Osteoblast (primary cell): ENCODE measurements around the gene CD3E. TPM values are rescaled to one million over a fixed set of nuclear protein-coding genes. Genes with fewer than 3 reads are reported as not detected.

Experiments used
- DNase-seq: peaks from one replicate; pipeline ENCODE4 v3.0.0; 2011; ENCODE audit warnings: low spot score, mixed read lengths; ENCODE audit not compliant: insufficient read length; ENCODE audit errors: missing footprints
- H2AFZ ChIP-seq: 2 replicates; pipeline ENCODE4 v1.6.0; 2011; ENCODE audit warnings: mild to moderate bottlenecking, low read length
- H3K27ac ChIP-seq: 2 replicates; pipeline ENCODE4 v1.5.1; 2011; ENCODE audit warnings: mild to moderate bottlenecking, low read depth, low read length, moderate library complexity
- H3K27me3 ChIP-seq: 2 replicates; pipeline ENCODE4 v1.6.0; 2012; ENCODE audit warnings: mild to moderate bottlenecking, control low read depth, inconsistent platforms, low read length, moderate library complexity; ENCODE audit not compliant: insufficient read depth
- H3K36me3 ChIP-seq: 2 replicates; pipeline ENCODE4 v1.5.1; 2011; ENCODE audit warnings: mild to moderate bottlenecking, low read length, control low read depth, moderate library complexity; ENCODE audit not compliant: insufficient read depth
- H3K4me1 ChIP-seq: 2 replicates; pipeline ENCODE4 v1.5.1; 2011; ENCODE audit warnings: mild to moderate bottlenecking, low read length, control low read depth, moderate library complexity; ENCODE audit not compliant: insufficient read depth
- H3K4me2 ChIP-seq: 2 replicates; pipeline ENCODE4 v1.6.0; 2011; ENCODE audit warnings: mild to moderate bottlenecking, low read length; ENCODE audit not compliant: insufficient read depth
- H3K4me3 ChIP-seq: fragments of 200-600 bp; sonication (generic); 3 replicates; pipeline ENCODE4 v1.5.1; 2012; ENCODE audit warnings: mild to moderate bottlenecking, low read length, inconsistent platforms; ENCODE audit not compliant: insufficient read depth
- H3K79me2 ChIP-seq: 2 replicates; pipeline ENCODE4 v1.6.0; 2012; ENCODE audit warnings: mild to moderate bottlenecking, low read length, control low read depth, inconsistent platforms; ENCODE audit not compliant: insufficient read depth
- H3K9me3 ChIP-seq: 2 replicates; pipeline ENCODE4 v1.5.1; 2011; ENCODE audit warnings: low read depth, low read length, control low read depth
- H4K20me1 ChIP-seq: 2 replicates; pipeline ENCODE4 v1.6.0; 2012; ENCODE audit warnings: mild to moderate bottlenecking, low read length, control low read depth; ENCODE audit not compliant: insufficient read depth
- CTCF ChIP-seq: IDR thresholded peaks from 2 replicates; pipeline ENCODE4 v1.5.1; 2011; ENCODE audit warnings: mild to moderate bottlenecking, low read depth, low read length, moderate library complexity; ENCODE audit errors: extremely low read depth
- total RNA-seq: library from RNA; depleted of rRNA; stranded (reverse); fragments of >200 nt; gene quantifications from 2 replicates; pipeline ENCODE4 v1.2.3, GENCODE V29; 2012

Gene CD3E
- total RNA-seq, 1 donor, result not detected

GRCh38 chr11:118313242-118313641 lies 8.7 kb downstream of the CD3E start:
- Histone ChIP-seq H2AFZ (no peak overlapping the region), H4K20me1 (no peaks in the 10 kb centered on the region), H3K79me2 (no peaks in the 10 kb centered on the region), H3K4me2 (no peak overlapping the region), H3K4me3 (no peak overlapping the region), H3K9me3 (no peaks in the 10 kb centered on the region), H3K27me3 (peaks cover 3% of the 10 kb centered on the region), H3K4me1 (peaks cover 3% of the 10 kb centered on the region), H3K27ac (no peak overlapping the region), H3K36me3 (no peaks in the 10 kb centered on the region)
- TF ChIP-seq CTCF, result no peak
- no peak for DNase-seq

GRCh38 chr11:118314988-118315411 lies 10.5 kb downstream of the CD3E start:
- no peak for DNase-seq
- Histone ChIP-seq H4K20me1 (no peaks in the 10 kb centered on the region), H3K4me3 (no peak overlapping the region), H2AFZ (no peak overlapping the region), H3K27me3 (peaks cover 3% of the 10 kb centered on the region), H3K27ac (no peak overlapping the region), H3K9me3 (no peaks in the 10 kb centered on the region), H3K79me2 (no peaks in the 10 kb centered on the region), H3K4me2 (no peak overlapping the region), H3K4me1 (peaks cover 3% of the 10 kb centered on the region), H3K36me3 (no peaks in the 10 kb centered on the region)
- TF ChIP-seq CTCF, result no peak

- no peak overlapping the region for H3K4me2 ChIP-seq
- H3K4me3 ChIP-seq, result no peak overlapping the region
- TF ChIP-seq CTCF, result no peak
- H3K27me3 ChIP-seq, result peaks cover 3% of the 10 kb centered on the region
- H3K36me3 ChIP-seq, result no peaks in the 10 kb centered on the region
- peaks cover 3% of the 10 kb centered on the region for H3K4me1 ChIP-seq
- no peak for DNase-seq
- H2AFZ ChIP-seq, result no peak overlapping the region
- no peaks in the 10 kb centered on the region for H3K9me3 ChIP-seq
- no peaks in the 10 kb centered on the region for H4K20me1 ChIP-seq
- H3K27ac ChIP-seq, result no peak overlapping the region
- H3K79me2 ChIP-seq, result no peaks in the 10 kb centered on the region
Measured at GRCh38 chr11:118318124-118318523, 13.6 kb downstream of the CD3E start.

GRCh38 chr11:118318581-118319336 lies 14.2 kb downstream of the CD3E start:
- H3K27ac ChIP-seq, result no peak overlapping the region
- peaks cover 3% of the 10 kb centered on the region for H3K4me1 ChIP-seq
- no peak overlapping the region for H2AFZ ChIP-seq
- no peaks in the 10 kb centered on the region for H3K9me3 ChIP-seq
- H3K27me3 ChIP-seq, result peaks cover 3% of the 10 kb centered on the region
- H4K20me1 ChIP-seq, result no peaks in the 10 kb centered on the region
- H3K36me3 ChIP-seq, result no peaks in the 10 kb centered on the region
- no peaks in the 10 kb centered on the region for H3K79me2 ChIP-seq
- no peak for TF ChIP-seq CTCF
- no peak overlapping the region for H3K4me3 ChIP-seq
- no peak for DNase-seq
- no peak overlapping the region for H3K4me2 ChIP-seq
